K562 (cell line): ENCODE results near the gene GRIPAP1. TPM values are rescaled to one million over a fixed set of nuclear protein-coding genes. Genes with fewer than 3 reads are reported as not detected.

Source experiments
- BHLHE40 ChIP-seq: IDR thresholded peaks from 2 replicates; pipeline ENCODE4 v1.6.1; 2011; ENCODE audit warnings: low read length, improper control_type of control experiment
- EZH2 ChIP-seq: IDR thresholded peaks from 2 replicates; pipeline ENCODE4 v1.6.1; 2012; ENCODE audit warnings: low read depth, mild to moderate bottlenecking, inconsistent platforms, low read length, borderline replicate concordance
- FOS ChIP-seq: IDR thresholded peaks from 3 replicates; pipeline ENCODE4 v1.6.1; 2011; ENCODE audit not compliant: insufficient read length; ENCODE audit errors: extremely low read depth
- MCM2 ChIP-seq: fragments of 450-650 bp; IDR thresholded peaks from 2 replicates; pipeline ENCODE4 v1.6.1; 2017; ENCODE audit warnings: low read depth, mild to moderate bottlenecking
- MEF2A ChIP-seq: IDR thresholded peaks from 2 replicates; pipeline ENCODE4 v1.6.1; 2011; ENCODE audit warnings: low read depth, mild to moderate bottlenecking, low read length, moderate library complexity; ENCODE audit not compliant: control insufficient read depth
- NCOA4 ChIP-seq: fragments of 450-650 bp; IDR thresholded peaks from 2 replicates; pipeline ENCODE4 v1.6.1; 2018; ENCODE audit warnings: mild to moderate bottlenecking; ENCODE audit not compliant: partially characterized antibody
- PHF8 ChIP-seq: fragments of 200-600 bp; sonication (generic); IDR thresholded peaks from 2 replicates; pipeline ENCODE4 v1.6.1; 2012; ENCODE audit warnings: mixed run types, mild to moderate bottlenecking, inconsistent platforms, low read length, moderate library complexity, borderline replicate concordance
- SRSF3 ChIP-seq: fragments of 200-400 bp; formaldehyde crosslinking; IDR thresholded peaks from 2 replicates; pipeline ENCODE4 v1.6.1; 2016; ENCODE audit warnings: mild to moderate bottlenecking, low read length, moderate library complexity; ENCODE audit not compliant: insufficient read depth
- XRCC5 ChIP-seq: fragments of 200-400 bp; formaldehyde crosslinking; IDR thresholded peaks from 2 replicates; pipeline ENCODE4 v1.6.1; 2017; ENCODE audit warnings: low read depth, mild to moderate bottlenecking, low read length
- ZNF143 ChIP-seq: sonication (generic); formaldehyde crosslinking; IDR thresholded peaks from 2 replicates; pipeline ENCODE4 v1.9.0; 2022; ENCODE audit warnings: mild to moderate bottlenecking, missing genetic modification reagents
- ZNF23 ChIP-seq: fragments of 250-450 bp; sonication (Bioruptor Pico); IDR thresholded peaks from 2 replicates; pipeline ENCODE4 v1.4.0; 2020; ENCODE audit warnings: mild to moderate bottlenecking
- polyA plus RNA-seq, 8 experiments: library from polyadenylated mRNA; depleted of rRNA in 4 of 8; stranded (reverse) in 5 of 8; unstranded in 3 of 8; fragments of >200 nt; fragmentation: Nextera tagmentation in 2 of 8; fragmentation: Illumina TruSeq in 1 of 8; extraction: Ambion mirVana in 2 of 8; extraction: Trizol in 1 of 8; gene quantifications; 2 replicates each; pipeline versions ENCODE4 v1.2.1 to v1.2.3, GENCODE V29; 2011 to 2014; ENCODE audit warnings: inconsistent platforms in 1 of 8, missing spikeins in 1 of 8
- total RNA-seq, 7 experiments: library from RNA; depleted of rRNA in 6 of 7; stranded (reverse); fragments of >200 nt in 6 of 7; fragmentation: Illumina TruSeq in 2 of 7; extraction: Trizol in 2 of 7; gene quantifications; 2 replicates each; pipeline versions ENCODE4 v1.2.1 to v1.2.3, GENCODE V29; 2011 to 2021; ENCODE audit warnings: low replicate concordance in 1 of 7
- TF ChIP-seq, protein P1 (sequence below): sonication (generic); formaldehyde crosslinking; IDR thresholded peaks from 2 replicates; pipeline ENCODE4 v1.8.0; 2022; ENCODE audit warnings: mild to moderate bottlenecking, missing genetic modification reagents
- TF ChIP-seq, protein P2 (sequence below): fragments of 250-450 bp; sonication (Bioruptor Pico); IDR thresholded peaks from 2 replicates; pipeline ENCODE4 v1.5.0; 2020; ENCODE audit warnings: mild to moderate bottlenecking
- TF ChIP-seq, protein P3 (sequence below): sonication (generic); formaldehyde crosslinking; IDR thresholded peaks from 2 replicates; pipeline ENCODE4 v1.8.1; 2022; ENCODE audit warnings: missing genetic modification reagents
- TF ChIP-seq, protein P4 (sequence below): fragments of 250-450 bp; sonication (Bioruptor Pico); IDR thresholded peaks from 2 replicates; pipeline ENCODE4 v1.8.0; 2022; ENCODE audit warnings: moderate library complexity, mild to moderate bottlenecking, inconsistent platforms
- TF ChIP-seq, protein P5 (sequence below): fragments of 450-650 bp; conservative IDR thresholded peaks from 2 replicates; pipeline ENCODE4 v1.6.1; 2016; ENCODE audit warnings: missing genetic modification characterization, low read depth, mild to moderate bottlenecking, missing compliant biosample characterization, moderate library complexity
- TF ChIP-seq, protein P6 (sequence below): fragments of 250-450 bp; sonication (Bioruptor Pico); IDR thresholded peaks from 2 replicates; pipeline ENCODE4 v1.8.0; 2022; ENCODE audit warnings: inconsistent platforms, mild to moderate bottlenecking, moderate library complexity, borderline replicate concordance

GRIPAP1 gene
- total and polyA plus RNA-seq, 9 of the 15 experiments (the other 6 are each of a cell fraction or from before 2014, with no cell fraction given): 4.1 to 41.6 (median 24.0) TPM

DNA sequence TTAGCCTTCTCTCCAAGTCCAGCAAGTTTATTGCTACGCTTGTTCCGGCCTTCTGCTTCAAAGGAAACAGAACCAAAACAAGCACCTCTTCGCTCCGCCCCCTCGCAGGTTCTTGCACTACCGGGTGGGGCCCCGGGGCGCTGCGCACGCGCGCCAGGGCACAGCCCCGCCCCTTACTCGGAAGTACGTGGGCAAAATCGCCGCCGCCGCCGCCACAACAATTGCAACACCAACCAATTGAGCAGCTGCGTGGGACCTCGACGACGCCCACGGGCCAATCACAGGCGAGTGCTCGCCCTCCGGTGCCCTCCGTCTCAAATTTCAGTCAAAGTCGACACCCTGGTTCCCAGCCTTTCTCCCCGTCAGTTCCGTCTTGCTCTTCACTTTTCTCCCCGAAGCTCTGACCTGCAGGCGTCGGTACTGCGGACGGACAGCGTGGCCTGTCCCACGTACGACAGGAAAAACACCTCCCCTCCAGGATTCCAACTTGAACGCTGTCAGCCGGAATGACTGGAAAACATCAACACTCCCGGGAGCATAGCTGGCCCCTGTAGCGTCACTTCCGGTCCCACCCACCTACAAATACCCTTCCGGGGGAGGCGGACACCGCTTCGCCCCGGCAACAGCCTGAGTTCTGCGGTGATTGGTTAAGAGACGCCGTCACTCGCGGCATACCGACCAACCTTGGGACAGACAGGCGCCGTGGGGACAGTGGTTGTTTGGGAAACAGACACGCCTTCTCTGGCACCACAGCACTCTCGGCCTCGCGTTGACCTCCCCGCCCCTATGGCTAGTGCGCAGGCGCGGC, 44.0 kb downstream of the GRIPAP1 start (continued):
- TF ChIP-seq, protein P1, sequence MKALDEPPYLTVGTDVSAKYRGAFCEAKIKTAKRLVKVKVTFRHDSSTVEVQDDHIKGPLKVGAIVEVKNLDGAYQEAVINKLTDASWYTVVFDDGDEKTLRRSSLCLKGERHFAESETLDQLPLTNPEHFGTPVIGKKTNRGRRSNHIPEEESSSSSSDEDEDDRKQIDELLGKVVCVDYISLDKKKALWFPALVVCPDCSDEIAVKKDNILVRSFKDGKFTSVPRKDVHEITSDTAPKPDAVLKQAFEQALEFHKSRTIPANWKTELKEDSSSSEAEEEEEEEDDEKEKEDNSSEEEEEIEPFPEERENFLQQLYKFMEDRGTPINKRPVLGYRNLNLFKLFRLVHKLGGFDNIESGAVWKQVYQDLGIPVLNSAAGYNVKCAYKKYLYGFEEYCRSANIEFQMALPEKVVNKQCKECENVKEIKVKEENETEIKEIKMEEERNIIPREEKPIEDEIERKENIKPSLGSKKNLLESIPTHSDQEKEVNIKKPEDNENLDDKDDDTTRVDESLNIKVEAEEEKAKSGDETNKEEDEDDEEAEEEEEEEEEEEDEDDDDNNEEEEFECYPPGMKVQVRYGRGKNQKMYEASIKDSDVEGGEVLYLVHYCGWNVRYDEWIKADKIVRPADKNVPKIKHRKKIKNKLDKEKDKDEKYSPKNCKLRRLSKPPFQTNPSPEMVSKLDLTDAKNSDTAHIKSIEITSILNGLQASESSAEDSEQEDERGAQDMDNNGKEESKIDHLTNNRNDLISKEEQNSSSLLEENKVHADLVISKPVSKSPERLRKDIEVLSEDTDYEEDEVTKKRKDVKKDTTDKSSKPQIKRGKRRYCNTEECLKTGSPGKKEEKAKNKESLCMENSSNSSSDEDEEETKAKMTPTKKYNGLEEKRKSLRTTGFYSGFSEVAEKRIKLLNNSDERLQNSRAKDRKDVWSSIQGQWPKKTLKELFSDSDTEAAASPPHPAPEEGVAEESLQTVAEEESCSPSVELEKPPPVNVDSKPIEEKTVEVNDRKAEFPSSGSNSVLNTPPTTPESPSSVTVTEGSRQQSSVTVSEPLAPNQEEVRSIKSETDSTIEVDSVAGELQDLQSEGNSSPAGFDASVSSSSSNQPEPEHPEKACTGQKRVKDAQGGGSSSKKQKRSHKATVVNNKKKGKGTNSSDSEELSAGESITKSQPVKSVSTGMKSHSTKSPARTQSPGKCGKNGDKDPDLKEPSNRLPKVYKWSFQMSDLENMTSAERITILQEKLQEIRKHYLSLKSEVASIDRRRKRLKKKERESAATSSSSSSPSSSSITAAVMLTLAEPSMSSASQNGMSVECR (CRISPR knock-in tag): no peak
- no peak for TF ChIP-seq NCOA4
- TF ChIP-seq, protein P2, sequence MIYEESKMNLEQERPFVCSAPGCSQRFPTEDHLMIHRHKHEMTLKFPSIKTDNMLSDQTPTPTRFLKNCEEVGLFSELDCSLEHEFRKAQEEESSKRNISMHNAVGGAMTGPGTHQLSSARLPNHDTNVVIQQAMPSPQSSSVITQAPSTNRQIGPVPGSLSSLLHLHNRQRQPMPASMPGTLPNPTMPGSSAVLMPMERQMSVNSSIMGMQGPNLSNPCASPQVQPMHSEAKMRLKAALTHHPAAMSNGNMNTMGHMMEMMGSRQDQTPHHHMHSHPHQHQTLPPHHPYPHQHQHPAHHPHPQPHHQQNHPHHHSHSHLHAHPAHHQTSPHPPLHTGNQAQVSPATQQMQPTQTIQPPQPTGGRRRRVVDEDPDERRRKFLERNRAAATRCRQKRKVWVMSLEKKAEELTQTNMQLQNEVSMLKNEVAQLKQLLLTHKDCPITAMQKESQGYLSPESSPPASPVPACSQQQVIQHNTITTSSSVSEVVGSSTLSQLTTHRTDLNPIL (CRISPR knock-in tag): no peak
- TF ChIP-seq, protein P3, sequence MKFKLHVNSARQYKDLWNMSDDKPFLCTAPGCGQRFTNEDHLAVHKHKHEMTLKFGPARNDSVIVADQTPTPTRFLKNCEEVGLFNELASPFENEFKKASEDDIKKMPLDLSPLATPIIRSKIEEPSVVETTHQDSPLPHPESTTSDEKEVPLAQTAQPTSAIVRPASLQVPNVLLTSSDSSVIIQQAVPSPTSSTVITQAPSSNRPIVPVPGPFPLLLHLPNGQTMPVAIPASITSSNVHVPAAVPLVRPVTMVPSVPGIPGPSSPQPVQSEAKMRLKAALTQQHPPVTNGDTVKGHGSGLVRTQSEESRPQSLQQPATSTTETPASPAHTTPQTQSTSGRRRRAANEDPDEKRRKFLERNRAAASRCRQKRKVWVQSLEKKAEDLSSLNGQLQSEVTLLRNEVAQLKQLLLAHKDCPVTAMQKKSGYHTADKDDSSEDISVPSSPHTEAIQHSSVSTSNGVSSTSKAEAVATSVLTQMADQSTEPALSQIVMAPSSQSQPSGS (CRISPR knock-in tag): no peak
- no peak for TF ChIP-seq MCM2
- TF ChIP-seq EZH2: no peak
- TF ChIP-seq ZNF143: no peak
- TF ChIP-seq, protein P4, sequence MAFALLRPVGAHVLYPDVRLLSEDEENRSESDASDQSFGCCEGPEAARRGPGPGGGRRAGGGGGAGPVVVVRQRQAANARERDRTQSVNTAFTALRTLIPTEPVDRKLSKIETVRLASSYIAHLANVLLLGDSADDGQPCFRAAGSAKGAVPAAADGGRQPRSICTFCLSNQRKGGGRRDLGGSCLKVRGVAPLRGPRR (CRISPR knock-in tag): no peak
- TF ChIP-seq, protein P5, sequence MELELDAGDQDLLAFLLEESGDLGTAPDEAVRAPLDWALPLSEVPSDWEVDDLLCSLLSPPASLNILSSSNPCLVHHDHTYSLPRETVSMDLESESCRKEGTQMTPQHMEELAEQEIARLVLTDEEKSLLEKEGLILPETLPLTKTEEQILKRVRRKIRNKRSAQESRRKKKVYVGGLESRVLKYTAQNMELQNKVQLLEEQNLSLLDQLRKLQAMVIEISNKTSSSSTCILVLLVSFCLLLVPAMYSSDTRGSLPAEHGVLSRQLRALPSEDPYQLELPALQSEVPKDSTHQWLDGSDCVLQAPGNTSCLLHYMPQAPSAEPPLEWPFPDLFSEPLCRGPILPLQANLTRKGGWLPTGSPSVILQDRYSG: no peak
- peak; percentile 84 for TF ChIP-seq FOS
- no peak for TF ChIP-seq ZNF23 (CRISPR knock-in tag)
- no peak for TF ChIP-seq MEF2A
- TF ChIP-seq BHLHE40: no peak
- TF ChIP-seq, protein P6, sequence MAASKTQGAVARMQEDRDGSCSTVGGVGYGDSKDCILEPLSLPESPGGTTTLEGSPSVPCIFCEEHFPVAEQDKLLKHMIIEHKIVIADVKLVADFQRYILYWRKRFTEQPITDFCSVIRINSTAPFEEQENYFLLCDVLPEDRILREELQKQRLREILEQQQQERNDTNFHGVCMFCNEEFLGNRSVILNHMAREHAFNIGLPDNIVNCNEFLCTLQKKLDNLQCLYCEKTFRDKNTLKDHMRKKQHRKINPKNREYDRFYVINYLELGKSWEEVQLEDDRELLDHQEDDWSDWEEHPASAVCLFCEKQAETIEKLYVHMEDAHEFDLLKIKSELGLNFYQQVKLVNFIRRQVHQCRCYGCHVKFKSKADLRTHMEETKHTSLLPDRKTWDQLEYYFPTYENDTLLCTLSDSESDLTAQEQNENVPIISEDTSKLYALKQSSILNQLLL (CRISPR knock-in tag): no peak
- no peak for TF ChIP-seq SRSF3
- peak; percentile 68; the same call in 1 of the 2 replicates for TF ChIP-seq PHF8
- TF ChIP-seq XRCC5: no peak
